SK-N-SH (cell line): ENCODE data around the gene TTC19. TPM values are rescaled to one million over a fixed set of nuclear protein-coding genes. Genes with fewer than 3 reads are reported as not detected.

Source experiments
- CTCF ChIA-PET: fragments of 300-600, 350-600 bp; formaldehyde crosslinking; extraction: SDS; loops from one replicate; lab custom pipeline; 2021; lab: Yijun Ruan, JAX
- POLR2A ChIA-PET: fragments of 350-600 bp; sonication (Branson Sonifier 250); formaldehyde crosslinking; extraction: SDS; loops from one replicate; lab custom pipeline; 2020; ENCODE audit warnings: antibody characterized with exemption, inconsistent platforms; lab: Yijun Ruan, JAX
- DNase-seq: peaks from one replicate; pipeline ENCODE4 v3.0.0; 2012
- H2AFZ ChIP-seq: fragments of 200-600 bp; sonication (generic); 2 replicates; pipeline ENCODE4 v1.8.1; 2016; ENCODE audit warnings: antibody characterized with exemption, mild to moderate bottlenecking, low read depth
- H3F3A ChIP-seq: fragments of 200-600 bp; sonication (generic); replicated peaks from 2 replicates; pipeline ENCODE3; 2016; ENCODE audit warnings: antibody characterized with exemption, mild to moderate bottlenecking; ENCODE audit not compliant: insufficient read depth
- H3K27ac ChIP-seq, 2 experiments: fragments of 200-500 bp in 1 of 2; fragments of 200-600 bp in 1 of 2; sonication (Bioruptor generic) in 1 of 2; sonication (generic), shearing (Covaris generic) in 1 of 2; 2 replicates each; pipeline versions ENCODE4 v1.5.1 to v1.6.1; 2014 to 2016; ENCODE audit warnings: low read depth in 2 of 2, inconsistent platforms in 1 of 2, low read length in 1 of 2, mild to moderate bottlenecking in 1 of 2, mixed read lengths in 1 of 2
- H3K27me3 ChIP-seq: fragments of 200-600 bp; sonication (generic), shearing (Covaris generic); 2 replicates; pipeline ENCODE4 v1.6.1; 2016; ENCODE audit warnings: mixed run types; ENCODE audit not compliant: insufficient read depth
- H3K36me3 ChIP-seq, 2 experiments: fragments of 200-500 bp in 1 of 2; fragments of 200-600 bp in 1 of 2; sonication (Bioruptor generic) in 1 of 2; sonication (generic) in 1 of 2; replicated peaks in 1 of 2; 2 replicates each; pipeline versions ENCODE3 to v1.5.1; 2014 to 2016; ENCODE audit warnings: low read length in 1 of 2, mild to moderate bottlenecking in 1 of 2; ENCODE audit not compliant: insufficient read depth in 2 of 2, control insufficient read depth in 1 of 2
- H3K4me1 ChIP-seq, 2 experiments: fragments of 200-500 bp in 1 of 2; fragments of 200-600 bp in 1 of 2; sonication (Bioruptor generic) in 1 of 2; sonication (generic), shearing (Covaris generic) in 1 of 2; 2 replicates each; pipeline versions ENCODE4 v1.5.1 to v1.6.1; 2014 to 2016; ENCODE audit warnings: low read depth in 1 of 2, low read length in 1 of 2, mixed run types in 1 of 2; ENCODE audit not compliant: insufficient read depth in 2 of 2, control insufficient read depth in 1 of 2
- H3K4me2 ChIP-seq: fragments of 200-600 bp; sonication (generic), shearing (Covaris generic); 2 replicates; pipeline ENCODE4 v1.6.1; 2017; ENCODE audit warnings: mixed run types
- H3K4me3 ChIP-seq, 2 experiments: fragments of 200-500 bp in 1 of 2; fragments of 200-600 bp in 1 of 2; sonication (Bioruptor generic) in 1 of 2; sonication (generic), shearing (Covaris generic) in 1 of 2; 2 replicates each; pipeline versions ENCODE4 v1.5.1 to v1.8.1; 2014 to 2016; ENCODE audit warnings: low read depth in 2 of 2, inconsistent platforms in 1 of 2, low read length in 1 of 2, mild to moderate bottlenecking in 1 of 2, mixed read lengths in 1 of 2, moderate library complexity in 1 of 2
- H3K79me2 ChIP-seq: fragments of 200-600 bp; sonication (generic); 2 replicates; pipeline ENCODE4 v1.8.1; 2017; ENCODE audit warnings: mild to moderate bottlenecking; ENCODE audit not compliant: insufficient read depth
- H3K9ac ChIP-seq: fragments of 200-600 bp; sonication (generic); 2 replicates; pipeline ENCODE4 v1.6.1; 2017; ENCODE audit warnings: mixed run types
- H3K9me2 ChIP-seq: fragments of 200-600 bp; sonication (generic); 2 replicates; pipeline ENCODE4 v1.6.1; 2017; ENCODE audit warnings: mixed run types
- H3K9me3 ChIP-seq: fragments of 200-600 bp; sonication (generic); 2 replicates; pipeline ENCODE4 v1.6.1; 2017; ENCODE audit warnings: mixed run types, mild to moderate bottlenecking, moderate library complexity
- H4K20me1 ChIP-seq: fragments of 200-600 bp; sonication (generic); 2 replicates; pipeline ENCODE4 v1.6.1; 2017; ENCODE audit warnings: mild to moderate bottlenecking, mixed run types; ENCODE audit not compliant: insufficient read depth
- CHD2 ChIP-seq: fragments of 150-350 bp; IDR thresholded peaks from 2 replicates; pipeline ENCODE4 v1.6.1; 2018; ENCODE audit warnings: low read length; ENCODE audit not compliant: partially characterized antibody
- ELF1 ChIP-seq: IDR thresholded peaks from 2 replicates; pipeline ENCODE4 v1.4.0; 2012
- EZH2phosphoT487 ChIP-seq: fragments of 200-600 bp; sonication (generic); IDR thresholded peaks from 2 replicates; pipeline ENCODE4 v1.6.1; 2017; ENCODE audit warnings: low read depth, mixed run types, mild to moderate bottlenecking, antibody characterized with exemption, moderate library complexity, borderline replicate concordance
- FOXJ3 ChIP-seq: sonication (generic); formaldehyde crosslinking; IDR thresholded peaks from 2 replicates; pipeline ENCODE4 v1.5.1; 2020; ENCODE audit warnings: mild to moderate bottlenecking, missing genetic modification reagents
- GABPA ChIP-seq: IDR thresholded peaks from 2 replicates; pipeline ENCODE4 v1.4.0; 2012; ENCODE audit warnings: low read depth, mild to moderate bottlenecking
- MEF2A ChIP-seq: IDR thresholded peaks from 2 replicates; pipeline ENCODE4 v1.4.0; 2012; ENCODE audit warnings: low read depth, borderline replicate concordance
- NFIC ChIP-seq: IDR thresholded peaks from 2 replicates; pipeline ENCODE4 v1.4.0; 2012; ENCODE audit warnings: borderline replicate concordance
- NRF1 ChIP-seq: IDR thresholded peaks from 2 replicates; pipeline ENCODE4 v1.6.1; 2012; ENCODE audit warnings: low read depth, mild to moderate bottlenecking, low read length
- RCOR1 ChIP-seq: fragments of 150-350 bp; IDR thresholded peaks from 2 replicates; pipeline ENCODE4 v1.6.1; 2017; ENCODE audit warnings: antibody characterized with exemption, low read length
- TEAD4 ChIP-seq: IDR thresholded peaks from 2 replicates; pipeline ENCODE4 v1.4.0; 2012; ENCODE audit warnings: mild to moderate bottlenecking, borderline replicate concordance; ENCODE audit not compliant: insufficient read depth
- YY1 ChIP-seq: IDR thresholded peaks from 2 replicates; pipeline ENCODE4 v1.4.0; 2012; ENCODE audit warnings: low read depth, mild to moderate bottlenecking
- WGBS: methylation state at CpG from one replicate; pipeline ENCODE4 v1.1.6; 2017; ENCODE audit warnings: low lambda C conversion rate; 5-methylcytosine and 5-hydroxymethylcytosine counted together
- polyA plus RNA-seq, 3 experiments: library from polyadenylated mRNA; depleted of rRNA; stranded (reverse); fragments of >200 nt; gene quantifications; 2 replicates each; pipeline ENCODE4 v1.2.3, GENCODE V29; 2012
- TF ChIP-seq, protein P1 (sequence below): fragments of 150-350 bp; IDR thresholded peaks from 2 replicates; pipeline ENCODE4 v1.6.1; 2017; ENCODE audit warnings: antibody characterized with exemption, low read length, low read depth, borderline replicate concordance
- TF ChIP-seq, protein P2 (sequence below): IDR thresholded peaks from 2 replicates; pipeline ENCODE4 v1.4.0; 2012; ENCODE audit warnings: low read depth, borderline replicate concordance
- TF ChIP-seq, protein P3 (sequence below): IDR thresholded peaks from 2 replicates; pipeline ENCODE4; 2012

TTC19 gene
- polyA plus RNA-seq, 1 of the 3 experiments (the other 2 are of a cell fraction), result 6.6 TPM

DNA sequence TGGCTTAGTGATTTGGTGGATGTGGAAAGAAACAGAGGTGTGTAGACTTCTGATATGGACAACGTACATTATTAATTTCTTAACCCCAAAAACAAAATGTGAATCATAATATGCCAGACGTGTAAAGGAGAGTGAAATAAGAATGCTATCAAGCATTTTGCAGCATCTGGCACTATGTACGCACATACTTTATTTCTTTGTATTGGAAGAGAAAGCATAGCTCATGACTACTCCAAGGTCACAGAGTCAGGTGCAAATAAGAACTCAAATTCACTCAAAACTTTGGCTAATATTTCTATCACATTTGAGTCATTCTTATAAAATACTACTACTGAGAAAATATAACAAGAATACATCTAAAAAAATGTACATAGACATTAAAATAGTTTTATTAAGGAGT is 74.8 kb downstream of the TTC19 start (continued):
- no peak for TF ChIP-seq FOXJ3
- TF ChIP-seq, protein P1, sequence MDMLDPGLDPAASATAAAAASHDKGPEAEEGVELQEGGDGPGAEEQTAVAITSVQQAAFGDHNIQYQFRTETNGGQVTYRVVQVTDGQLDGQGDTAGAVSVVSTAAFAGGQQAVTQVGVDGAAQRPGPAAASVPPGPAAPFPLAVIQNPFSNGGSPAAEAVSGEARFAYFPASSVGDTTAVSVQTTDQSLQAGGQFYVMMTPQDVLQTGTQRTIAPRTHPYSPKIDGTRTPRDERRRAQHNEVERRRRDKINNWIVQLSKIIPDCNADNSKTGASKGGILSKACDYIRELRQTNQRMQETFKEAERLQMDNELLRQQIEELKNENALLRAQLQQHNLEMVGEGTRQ, result no peak
- TF ChIP-seq, protein P2, sequence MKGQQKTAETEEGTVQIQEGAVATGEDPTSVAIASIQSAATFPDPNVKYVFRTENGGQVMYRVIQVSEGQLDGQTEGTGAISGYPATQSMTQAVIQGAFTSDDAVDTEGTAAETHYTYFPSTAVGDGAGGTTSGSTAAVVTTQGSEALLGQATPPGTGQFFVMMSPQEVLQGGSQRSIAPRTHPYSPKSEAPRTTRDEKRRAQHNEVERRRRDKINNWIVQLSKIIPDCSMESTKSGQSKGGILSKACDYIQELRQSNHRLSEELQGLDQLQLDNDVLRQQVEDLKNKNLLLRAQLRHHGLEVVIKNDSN, result no peak

DNA sequence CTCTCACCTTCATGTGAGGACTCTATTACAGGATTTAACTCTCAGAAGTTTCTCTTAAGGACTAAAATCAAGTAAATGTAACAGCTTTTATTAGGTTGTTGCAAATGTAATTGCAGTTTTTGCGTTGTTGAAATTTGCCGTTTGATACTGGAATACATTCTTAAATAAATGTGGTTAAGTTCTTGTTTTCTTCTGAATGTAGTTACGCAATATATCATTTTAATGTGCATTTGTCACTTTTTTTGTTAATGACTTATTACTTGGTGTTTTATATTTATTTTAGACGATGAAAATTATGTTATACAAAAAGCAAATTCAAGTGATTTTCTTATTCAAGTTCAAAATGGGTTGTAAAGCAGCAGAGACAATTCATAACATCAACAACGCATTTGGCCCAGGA is 76.3 kb downstream of the TTC19 start:
- no peak overlapping the region for H2AFZ ChIP-seq
- no peak overlapping the region for H3K27ac ChIP-seq
- no peaks in the 10 kb centered on the region for H3K9me2 ChIP-seq
- H3K4me1 ChIP-seq, result no peaks in the 10 kb centered on the region
- no peak for DNase-seq
- H3K79me2 ChIP-seq, result peaks cover 6% of the 10 kb centered on the region; the same call in 1 of the 2 replicates
- H3K4me3 ChIP-seq, result no peak overlapping the region
- no peaks in the 10 kb centered on the region for H3F3A ChIP-seq
- ChIA-PET POLR2A (no interaction called here), CTCF (no interaction called here)
- no peaks in the 10 kb centered on the region for H3K9me3 ChIP-seq
- TF ChIP-seq EZH2phosphoT487 (no peak), GABPA (no peak), NRF1 (no peak), FOXJ3 (no peak), YY1 (no peak), ELF1 (no peak), NFIC (no peak), TEAD4 (no peak), CHD2 (no peak), RCOR1 (no peak), MEF2A (no peak)
- TF ChIP-seq, protein P3, sequence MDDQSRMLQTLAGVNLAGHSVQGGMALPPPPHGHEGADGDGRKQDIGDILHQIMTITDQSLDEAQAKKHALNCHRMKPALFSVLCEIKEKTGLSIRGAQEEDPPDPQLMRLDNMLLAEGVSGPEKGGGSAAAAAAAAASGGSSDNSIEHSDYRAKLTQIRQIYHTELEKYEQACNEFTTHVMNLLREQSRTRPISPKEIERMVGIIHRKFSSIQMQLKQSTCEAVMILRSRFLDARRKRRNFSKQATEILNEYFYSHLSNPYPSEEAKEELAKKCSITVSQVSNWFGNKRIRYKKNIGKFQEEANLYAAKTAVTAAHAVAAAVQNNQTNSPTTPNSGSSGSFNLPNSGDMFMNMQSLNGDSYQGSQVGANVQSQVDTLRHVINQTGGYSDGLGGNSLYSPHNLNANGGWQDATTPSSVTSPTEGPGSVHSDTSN, result no peak
- TF ChIP-seq, protein P1, result no peak
- TF ChIP-seq, protein P2, result no peak
- no peak overlapping the region for H3K9ac ChIP-seq
- H4K20me1 ChIP-seq, result no peaks in the 10 kb centered on the region
- no peak overlapping the region for H3K4me2 ChIP-seq
- 94% methylated on average over 5 of the region's 5 CpGs for WGBS
- no peaks in the 10 kb centered on the region for H3K27me3 ChIP-seq
- H3K36me3 ChIP-seq, result peaks cover 76 to 85% of the 10 kb centered on the region in 2 experiments

Other genes starting within 250 kb of the TTC19 start
- 12.6 and 14.4 TPM in 2 replicates for gene ADORA2B, start 54.7 kb upstream of the TTC19 start, polyA plus RNA-seq (2012; rRNA removed)
- gene ZSWIM7, start 120 bp upstream of the TTC19 start, polyA plus RNA-seq (2012; rRNA removed), result 48.8 and 63.3 TPM in 2 replicates
- 42.1 and 43.0 TPM in 2 replicates for gene NCOR1, start 215.7 kb downstream of the TTC19 start, polyA plus RNA-seq (2012; rRNA removed)
- 34.0 and 58.0 TPM in 2 replicates for gene PIGL, start 217.4 kb downstream of the TTC19 start, polyA plus RNA-seq (2012; rRNA removed)